Naive thymus-derived CD8-positive, alpha-beta T cell (primary cell): ENCODE measurements around the gene PCDHA1. TPM values are rescaled to one million over a fixed set of nuclear protein-coding genes. Genes with fewer than 3 reads are reported as not detected.
"Not testable (repeated sequence)": the region's sequence is repeated elsewhere in the genome, so short reads cannot be mapped to it uniquely, and the experiment has no call there.

ENCODE experiments used
- ATAC-seq, 2 donors: fragments of 150-1000 bp; cut with Tn5 transposase in 1 of 2; sonication (Bioruptor Pico), chemical (Tn5 transposase) in 1 of 2; 1 replicate in 1 of 2; 2 replicates in 1 of 2; pipeline ENCODE4 v1.10.0; 2021; ENCODE audit warnings: mild to moderate bottlenecking in 2 of 2, moderate library complexity in 2 of 2
- POLR2A ChIA-PET: fragments of 350-600 bp; sonication (Branson Sonifier 250); formaldehyde crosslinking; loops from one replicate; lab custom pipeline; 2021; ENCODE audit warnings: antibody characterized with exemption; lab: Charles Lee
- DNase-seq, 10 donors: peaks; one replicate each; pipeline versions ENCODE4 v3.0.0 to v3.0.0-alpha.2; 2020 to 2022
- H3K27ac Mint-ChIP-seq, 10 donors: one replicate each; pipeline ENCODE4 v1.8.0; 2020 to 2022; ENCODE audit warnings: mild to moderate bottlenecking in 10 of 10, mixed read lengths in 10 of 10, moderate library complexity in 4 of 10, inconsistent platforms in 1 of 10
- H3K27me3 Mint-ChIP-seq, 5 donors: one replicate each; pipeline ENCODE4 v1.8.0; 2021 to 2022; ENCODE audit warnings: mixed read lengths in 5 of 5
- H3K36me3 Mint-ChIP-seq, 3 donors: one replicate each; pipeline ENCODE4 v1.8.0; 2020 to 2022; ENCODE audit warnings: mixed read lengths in 3 of 3, mild to moderate bottlenecking in 2 of 3, inconsistent platforms in 1 of 3
- H3K4me1 Mint-ChIP-seq, 4 donors: one replicate each; pipeline ENCODE4 v1.8.0; 2021 to 2022; ENCODE audit warnings: mixed read lengths in 4 of 4
- H3K4me3 Mint-ChIP-seq, 10 donors: one replicate each; pipeline ENCODE4 v1.8.0; 2020 to 2022; ENCODE audit warnings: mild to moderate bottlenecking in 10 of 10, mixed read lengths in 10 of 10, moderate library complexity in 6 of 10, inconsistent platforms in 1 of 10
- H3K9me3 Mint-ChIP-seq, 9 donors: one replicate each; pipeline ENCODE4 v1.8.0; 2020 to 2022; ENCODE audit warnings: mixed read lengths in 9 of 9, mild to moderate bottlenecking in 3 of 9, inconsistent platforms in 1 of 9, moderate library complexity in 1 of 9
- polyA plus RNA-seq, 3 donors: library from polyadenylated mRNA; unstranded; fragments of 300-500 nt; fragmentation: Illumina TruSeq; gene quantifications; one replicate each; pipeline ENCODE4 v1.2.3, GENCODE V29; 2021
- total RNA-seq, 8 experiments: library from RNA in 2 of 8; stranded (reverse) in 2 of 8; gene quantifications; one replicate each; pipeline ENCODE4 v1.2.3 and lab custom pipeline; 2021 to 2026

PCDHA1 gene
- total and polyA plus RNA-seq, 5 experiments from 2014 or later = not detected

GRCh38 chr5:140842798-140843733 is 57.1 kb downstream of the PCDHA1 start:
- Mint-ChIP-seq H3K4me1 (no peaks in the 10 kb centered on the region), H3K27ac (no peak overlapping the region), H3K9me3 (peaks cover 0 to 48% (median 27%) of the 10 kb centered on the region in 9 donors), H3K27me3 (peaks cover 23 to 42% (median 27%) of the 10 kb centered on the region in 5 donors), H3K4me3 (no peak overlapping the region), H3K36me3 (peaks cover 7 to 28% (median 19%) of the 10 kb centered on the region in 3 donors)
- DNase-seq (no peak), ATAC-seq (no peak)
- POLR2A ChIA-PET = no interaction called here

- H3K27ac Mint-ChIP-seq, ATAC-seq, H3K4me3 Mint-ChIP-seq, DNase-seq, POLR2A ChIA-PET, H3K4me1 Mint-ChIP-seq: not testable (repeated sequence)
- H3K36me3 Mint-ChIP-seq = peaks cover 3 to 19% (median 9%) of the 10 kb centered on the region in 3 donors
- peaks cover 0 to 45% (median 14%) of the 10 kb centered on the region in 9 donors for H3K9me3 Mint-ChIP-seq
- peaks cover 7 to 37% (median 26%) of the 10 kb centered on the region in 5 donors for H3K27me3 Mint-ChIP-seq
Measured at GRCh38 chr5:140848139-140849102, 62.5 kb downstream of the PCDHA1 start, which contains the start of gene PCDHA9. Gene PCDHA9, plus strand, starts transcription at chr5:140848382. Its CDS starts 114 bp downstream, at chr5:140848496.

GRCh38 chr5:140849831-140850634 is 64.1 kb downstream of the PCDHA1 start:
- peaks cover 0 to 44% (median 13%) of the 10 kb centered on the region in 9 donors for H3K9me3 Mint-ChIP-seq

GRCh38 chr5:140855772-140856674 is 70.1 kb downstream of the PCDHA1 start, which contains the start of gene PCDHA10:
Gene PCDHA10, plus strand, starts transcription at chr5:140855897. Its CDS starts 152 bp downstream, at chr5:140856049.
- Mint-ChIP-seq H3K27me3 (peaks cover 4 to 47% (median 21%) of the 10 kb centered on the region in 5 donors), H3K4me3 (no peak within 1 kb of the TSS), H3K9me3 (peaks cover 0 to 46% (median 27%) of the 10 kb centered on the region in 9 donors), H3K4me1 (no peaks in the 10 kb centered on the region), H3K36me3 (peaks cover 11 to 18% (median 15%) of the 10 kb centered on the region in 3 donors), H3K27ac (no peak within 1 kb of the TSS)
- POLR2A ChIA-PET = no interaction called here
- ATAC-seq = no peak
- no peak for DNase-seq

More at GRCh38 chr5:140849831-140850634, 64.1 kb downstream of the PCDHA1 start:
- peak overlapping the region in 1 of 10 donors; percentile 34 for H3K27ac Mint-ChIP-seq
- ATAC-seq, H3K4me1 Mint-ChIP-seq, POLR2A ChIA-PET, H3K4me3 Mint-ChIP-seq, DNase-seq: not testable (repeated sequence)
- H3K36me3 Mint-ChIP-seq = peaks cover 5 to 21% (median 6%) of the 10 kb centered on the region in 3 donors
- peaks cover 7 to 39% (median 28%) of the 10 kb centered on the region in 5 donors for H3K27me3 Mint-ChIP-seq

- H3K27me3 Mint-ChIP-seq = peaks cover 8 to 56% (median 27%) of the 10 kb centered on the region in 5 donors
- H3K27ac Mint-ChIP-seq = peak overlapping the region in 1 of 10 donors; percentile 40
- H3K4me1 Mint-ChIP-seq = no peaks in the 10 kb centered on the region
- DNase-seq (no peak), ATAC-seq (no peak)
- POLR2A ChIA-PET = no interaction called here
- H3K36me3 Mint-ChIP-seq = peaks cover 11 to 27% (median 18%) of the 10 kb centered on the region in 3 donors
- peaks cover 0 to 53% (median 39%) of the 10 kb centered on the region in 9 donors for H3K9me3 Mint-ChIP-seq
- no peak overlapping the region for H3K4me3 Mint-ChIP-seq
Measured at GRCh38 chr5:140857177-140857986, 71.4 kb downstream of the PCDHA1 start.

- Mint-ChIP-seq H3K4me3 (no peak overlapping the region), H3K9me3 (peaks cover 0 to 49% (median 38%) of the 10 kb centered on the region in 9 donors), H3K27ac (peak overlapping the region in 1 of 10 donors; percentile 40), H3K36me3 (peaks cover 11 to 27% (median 18%) of the 10 kb centered on the region in 3 donors), H3K4me1 (no peaks in the 10 kb centered on the region), H3K27me3 (peaks cover 8 to 51% (median 26%) of the 10 kb centered on the region in 5 donors)
- ATAC-seq (no peak), DNase-seq (no peak)
- POLR2A ChIA-PET = no interaction called here
Measured at GRCh38 chr5:140857987-140858240, 72.0 kb downstream of the PCDHA1 start.

- no peaks in the 10 kb centered on the region for H3K4me1 Mint-ChIP-seq
- no peak for DNase-seq
- no peak overlapping the region for H3K4me3 Mint-ChIP-seq
- no peak overlapping the region for H3K27ac Mint-ChIP-seq
- POLR2A ChIA-PET = no interaction called here
- no peak for ATAC-seq
- H3K36me3 Mint-ChIP-seq = peaks cover 0 to 16% (median 6%) of the 10 kb centered on the region in 3 donors
- H3K9me3 Mint-ChIP-seq = peaks cover 0 to 43% (median 29%) of the 10 kb centered on the region in 9 donors
- peaks cover 15 to 48% (median 23%) of the 10 kb centered on the region in 5 donors for H3K27me3 Mint-ChIP-seq
Measured at GRCh38 chr5:140862441-140863295, 76.7 kb downstream of the PCDHA1 start.

- ATAC-seq (no peak), DNase-seq (no peak)
- Mint-ChIP-seq H3K4me3 (no peak within 1 kb of the TSS), H3K9me3 (peaks cover 0 to 52% (median 20%) of the 10 kb centered on the region in 9 donors), H3K4me1 (peaks cover 0 to 1% (median 0%) of the 10 kb centered on the region in 4 donors), H3K27ac (no peak within 1 kb of the TSS), H3K27me3 (peaks cover 11 to 50% (median 23%) of the 10 kb centered on the region in 5 donors), H3K36me3 (peaks cover 8 to 12% (median 12%) of the 10 kb centered on the region in 3 donors)
- POLR2A ChIA-PET = no interaction called here
Measured at GRCh38 chr5:140868721-140869554, 83.0 kb downstream of the PCDHA1 start, which contains the start of gene PCDHA11. Gene PCDHA11, plus strand, starts transcription at chr5:140868957. Its CDS starts 147 bp downstream, at chr5:140869104.

- DNase-seq = no peak
- H3K9me3 Mint-ChIP-seq = peaks cover 0 to 55% (median 20%) of the 10 kb centered on the region in 9 donors
- H3K4me3 Mint-ChIP-seq = no peak overlapping the region
- H3K27me3 Mint-ChIP-seq = peaks cover 13 to 50% (median 27%) of the 10 kb centered on the region in 5 donors
- peaks cover 0 to 1% (median 0%) of the 10 kb centered on the region in 4 donors for H3K4me1 Mint-ChIP-seq
- H3K36me3 Mint-ChIP-seq = peaks cover 8 to 17% (median 15%) of the 10 kb centered on the region in 3 donors
- H3K27ac Mint-ChIP-seq = no peak overlapping the region
- POLR2A ChIA-PET = no interaction called here
- ATAC-seq = no peak
Measured at GRCh38 chr5:140869555-140869886, 83.6 kb downstream of the PCDHA1 start.
